Sigmoid colon (tissue), 4 donors: ENCODE measurements around the gene TRIO.

Experiments
- CTCF ChIP-seq, 4 experiments: fragments of 450-650 bp in 3 of 4; fragments of 200-600 bp in 1 of 4; IDR thresholded peaks; one replicate each; pipeline ENCODE4 v1.5.1; 2016 to 2019; ENCODE audit warnings: antibody characterized with exemption in 4 of 4, mild to moderate bottlenecking in 3 of 4, moderate library complexity in 2 of 4
- EP300 ChIP-seq, 4 donors: sonication (generic); formaldehyde crosslinking; IDR thresholded peaks; one replicate each; pipeline ENCODE4 v1.6.1; 2017; ENCODE audit warnings: antibody characterized with exemption in 4 of 4
- POLR2A ChIP-seq, 2 donors: fragments of 450-650 bp; IDR thresholded peaks; one replicate each; pipeline ENCODE4 v1.6.1; 2016; ENCODE audit warnings: antibody characterized with exemption in 2 of 2, mild to moderate bottlenecking in 2 of 2, moderate library complexity in 2 of 2
- POLR2AphosphoS5 ChIP-seq, 4 donors: sonication (generic); formaldehyde crosslinking; IDR thresholded peaks; one replicate each; pipeline ENCODE4 v1.6.1; 2017; ENCODE audit warnings: antibody characterized with exemption in 4 of 4

- TF ChIP-seq POLR2A (IDR thresholded peaks at IDR 0.05), result no peak
- TF ChIP-seq CTCF (IDR thresholded peaks at IDR 0.05), result no peak
- TF ChIP-seq POLR2AphosphoS5 (IDR thresholded peaks at IDR 0.05), result no peak
- no peak for TF ChIP-seq EP300 (IDR thresholded peaks at IDR 0.05)
Measured at GRCh38 chr5:14309199-14309598, 166.1 kb downstream of the TRIO start.
